Fibroblast of upper back skin (primary cell): ENCODE results near the gene GFAP.

Source experiments
- DNase-seq: peaks from one replicate; pipeline ENCODE4 v3.0.0-alpha.2; 2013

The GFAP gene

DNA sequence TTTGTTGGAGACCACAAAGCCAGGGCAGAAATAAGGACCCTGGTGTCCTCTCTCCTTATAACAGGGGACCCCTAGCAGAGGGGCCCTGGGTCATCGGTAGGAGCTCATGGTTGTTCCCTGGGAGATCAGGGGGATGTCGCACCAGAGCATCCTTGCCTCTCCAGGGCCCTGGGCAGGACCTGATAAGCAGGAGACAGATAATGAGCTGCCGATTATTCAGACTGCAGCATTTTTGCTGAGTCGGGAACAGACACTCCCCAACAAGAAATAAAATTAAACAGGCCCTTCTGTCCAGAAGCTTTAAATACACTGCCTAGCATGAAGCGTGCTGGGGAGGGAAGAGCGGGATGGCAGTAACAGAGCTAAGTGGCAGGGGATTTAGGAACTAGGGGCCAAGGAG is 15.4 kb upstream of the GFAP start:
- no peak for DNase-seq

DNA sequence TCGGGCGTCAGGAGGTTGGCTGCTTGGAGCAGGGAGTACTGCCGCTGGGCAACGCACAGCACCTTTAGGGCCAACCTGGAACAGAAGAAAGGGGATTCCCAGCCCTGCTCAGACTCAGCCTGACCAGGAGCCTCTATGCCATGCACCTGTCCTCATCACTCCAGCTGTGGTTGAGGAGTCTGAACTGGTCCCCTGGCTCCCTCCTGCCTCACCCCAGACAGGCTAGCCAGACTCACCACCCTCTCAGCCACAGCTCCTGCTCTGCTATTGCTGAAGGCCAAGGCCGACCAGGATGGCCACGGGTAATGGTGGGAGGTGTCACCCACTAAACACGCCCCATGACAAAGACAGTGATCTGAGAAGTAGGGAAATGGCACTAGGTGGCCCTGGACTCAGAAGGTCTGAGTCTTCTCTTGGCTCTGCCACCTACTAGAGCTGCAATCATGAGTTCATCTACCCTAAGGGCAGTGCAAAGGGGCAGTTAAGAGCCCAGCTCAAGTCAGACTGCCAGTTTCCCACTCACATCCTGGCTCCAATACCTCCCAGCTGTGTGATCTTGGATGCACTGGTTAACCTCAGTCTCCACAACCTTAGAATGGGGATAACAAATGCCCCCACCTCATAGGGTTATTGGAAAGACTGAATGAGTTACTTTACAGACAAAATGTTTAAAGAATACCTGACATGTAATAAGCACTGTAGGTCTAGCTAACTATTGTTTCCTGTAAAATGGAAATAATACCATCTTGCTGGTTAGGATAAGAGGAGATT is 13.8 kb upstream of the GFAP start:
- DNase-seq = no peak

DNA sequence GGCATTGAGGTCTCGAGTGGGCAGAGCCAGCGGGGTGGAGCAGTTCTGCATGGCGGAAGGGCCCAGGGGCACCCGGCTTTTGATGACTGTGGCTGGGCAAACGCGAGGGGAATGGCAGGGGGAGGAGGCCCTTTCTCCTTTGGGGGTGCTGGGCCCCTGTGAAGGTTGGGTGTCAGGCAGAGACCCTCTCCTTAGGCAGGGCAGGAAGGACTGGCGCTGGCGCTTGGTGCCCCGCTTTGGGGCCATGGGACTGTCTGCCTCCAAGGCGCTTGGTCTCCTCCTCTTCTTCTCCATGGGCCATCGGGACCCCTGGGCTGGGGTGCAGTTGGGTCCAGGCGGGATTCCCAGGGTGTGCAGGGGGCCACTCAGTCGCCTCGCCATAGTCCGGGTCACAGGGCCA is 12.8 kb upstream of the GFAP start:
- no peak for DNase-seq

GRCh38 chr17:44927696-44928095 is 12.4 kb upstream of the GFAP start:
- DNase-seq = no peak

- no peak for DNase-seq
These were observed 11.7 kb upstream of the GFAP start for GRCh38 chr17:44926821-44927525.

- DNase-seq = no peak
These were observed 10.7 kb upstream of the GFAP start for GRCh38 chr17:44925731-44926697.

DNA sequence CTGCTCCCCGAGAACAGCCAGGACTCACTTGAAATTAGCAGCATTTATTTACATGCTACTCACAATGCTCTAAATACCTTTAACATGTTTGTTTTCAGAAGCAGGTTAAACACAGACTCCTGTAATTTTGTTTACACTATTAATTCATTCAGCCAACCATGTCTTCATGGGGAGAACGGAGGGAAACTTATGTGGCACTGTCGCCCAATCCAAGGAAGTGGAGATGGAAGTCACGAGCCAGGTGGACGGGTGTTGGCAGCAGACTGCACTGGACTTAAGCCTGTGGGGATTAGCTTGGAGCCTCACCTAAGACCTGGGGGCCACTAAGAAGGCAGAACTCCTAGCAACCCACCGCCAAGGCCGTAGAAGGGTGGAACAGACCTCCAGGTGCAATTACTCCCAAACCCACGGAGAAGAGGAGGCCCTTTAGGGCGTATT is 8.8 kb upstream of the GFAP start:
- no peak for DNase-seq

GRCh38 chr17:44922746-44923470 is 7.6 kb upstream of the GFAP start:
- DNase-seq = no peak

DNA sequence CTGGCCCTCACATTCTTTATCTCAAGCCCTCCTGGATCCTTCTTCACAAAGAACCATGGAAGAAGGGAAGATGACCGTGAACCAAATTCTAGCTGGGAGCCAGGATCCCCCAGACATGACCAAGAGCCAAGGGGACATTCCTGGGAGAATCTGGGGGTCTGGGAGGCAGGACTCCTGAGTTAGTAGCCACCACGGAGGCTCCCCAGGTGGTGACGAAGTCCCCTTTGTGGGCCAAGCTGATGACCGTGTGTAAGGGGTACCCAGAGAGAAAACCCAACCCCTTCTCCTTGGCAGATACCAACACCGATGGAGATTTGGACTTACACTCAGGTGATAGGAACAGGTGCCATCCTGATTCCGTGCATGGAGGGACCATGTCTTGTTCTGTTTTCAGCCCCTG is 6.8 kb upstream of the GFAP start:
- DNase-seq = no peak

GRCh38 chr17:44921122-44921882 is 6.0 kb upstream of the GFAP start:
- DNase-seq = no peak

- no peak for DNase-seq
These were observed 5.3 kb upstream of the GFAP start for GRCh38 chr17:44920565-44920940.

GRCh38 chr17:44919885-44920564 is 4.7 kb upstream of the GFAP start:
- peak; percentile 77 for DNase-seq

GRCh38 chr17:44919411-44919810 is 4.1 kb upstream of the GFAP start:
- DNase-seq = no peak

- no peak for DNase-seq
These were observed 2.7 kb upstream of the GFAP start for GRCh38 chr17:44918006-44918405.

DNA sequence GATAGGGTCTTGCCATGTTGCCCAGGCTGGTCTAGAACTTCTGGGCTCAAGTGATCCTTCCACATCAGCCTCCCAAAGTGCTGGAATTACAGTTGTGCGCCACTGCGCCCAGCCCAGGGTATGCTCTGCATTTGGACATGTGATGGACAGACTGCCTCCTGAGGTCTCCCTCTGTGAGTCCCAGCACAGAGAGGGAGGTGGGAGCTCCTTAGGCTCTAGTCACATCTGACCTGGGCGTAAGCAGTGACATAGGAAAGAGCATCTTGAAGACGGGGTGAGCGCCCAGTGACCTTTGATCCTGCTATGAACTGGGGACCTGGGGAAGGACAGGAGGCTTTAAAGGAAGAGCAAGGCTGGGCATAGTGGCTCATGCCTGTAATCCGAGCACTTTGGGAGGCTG is 2.2 kb upstream of the GFAP start:
- DNase-seq = no peak

GRCh38 chr17:44916781-44917241 is 1.5 kb upstream of the GFAP start:
- DNase-seq = no peak

DNA sequence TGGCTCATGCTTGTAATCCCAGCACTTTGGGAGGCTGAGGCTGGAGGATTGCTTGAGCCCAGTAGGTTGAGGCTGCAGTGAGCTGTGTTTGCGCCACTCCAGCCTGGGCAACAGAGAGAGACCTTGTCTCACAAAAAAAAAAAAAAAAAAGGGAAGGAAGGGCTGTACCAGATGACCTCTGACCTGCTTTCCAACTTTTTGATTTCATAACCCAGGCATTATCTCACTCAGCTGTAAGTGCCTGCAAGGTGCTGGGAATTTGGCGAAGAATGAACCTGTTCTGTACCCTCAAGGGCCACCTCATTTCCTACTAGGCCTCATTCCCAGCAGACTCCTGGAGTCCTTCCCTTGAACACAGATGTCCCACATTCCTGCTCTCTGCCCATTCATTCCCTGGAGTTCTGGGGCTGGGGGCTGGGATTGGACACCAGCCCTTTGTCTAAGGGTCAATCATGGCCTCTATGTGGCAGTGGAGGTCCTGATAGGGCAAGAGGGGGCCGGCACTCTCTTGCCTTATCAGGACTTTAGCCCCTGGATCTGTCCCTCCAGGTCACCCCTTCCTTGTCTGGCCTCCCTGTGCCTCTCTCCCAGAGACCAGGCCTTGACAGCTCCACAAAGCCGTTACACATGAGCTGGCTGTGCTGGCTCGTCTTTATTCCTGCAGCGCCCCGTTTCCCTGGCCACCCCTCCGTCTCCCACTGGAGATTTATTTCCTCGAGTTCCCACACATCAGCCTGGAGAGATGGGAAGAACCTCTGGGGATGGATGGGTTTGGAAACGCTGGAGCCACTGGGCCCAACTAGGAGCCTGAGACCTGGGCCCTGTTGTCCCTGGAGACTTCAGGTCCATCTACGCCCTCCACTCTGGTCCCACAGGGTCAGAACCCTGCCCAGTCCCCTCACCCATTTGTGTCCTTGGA is 821 bp upstream of the GFAP start:
- no peak for DNase-seq

DNA sequence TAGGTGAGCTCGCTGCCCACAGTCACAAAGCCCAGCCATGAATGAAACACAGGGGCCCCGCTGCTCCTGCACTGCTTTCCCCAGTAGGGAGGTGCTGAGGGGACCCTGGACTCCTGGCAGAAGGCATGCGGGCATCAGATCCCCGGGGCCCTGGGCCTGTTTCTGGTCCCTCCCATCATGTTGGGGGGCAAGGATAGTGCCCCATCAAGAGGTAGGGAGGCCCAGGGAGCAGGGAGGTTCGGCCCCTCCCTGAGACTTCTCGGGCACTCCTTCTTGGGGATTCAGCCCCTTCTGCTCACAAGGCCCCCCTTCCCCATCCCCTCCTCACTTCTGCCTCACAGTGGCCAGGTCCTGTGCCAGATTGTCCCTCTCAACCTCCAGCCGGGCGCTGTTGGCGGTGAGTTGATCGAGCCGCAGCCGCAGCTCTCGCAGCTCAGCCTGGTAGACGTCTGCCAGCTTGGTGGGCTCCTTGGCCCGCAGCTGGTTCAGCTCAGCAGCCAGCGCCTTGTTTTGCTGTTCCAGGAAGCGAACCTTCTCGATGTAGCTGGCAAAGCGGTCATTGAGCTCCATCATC is 515 bp downstream of the GFAP start:
- no peak for DNase-seq

DNA sequence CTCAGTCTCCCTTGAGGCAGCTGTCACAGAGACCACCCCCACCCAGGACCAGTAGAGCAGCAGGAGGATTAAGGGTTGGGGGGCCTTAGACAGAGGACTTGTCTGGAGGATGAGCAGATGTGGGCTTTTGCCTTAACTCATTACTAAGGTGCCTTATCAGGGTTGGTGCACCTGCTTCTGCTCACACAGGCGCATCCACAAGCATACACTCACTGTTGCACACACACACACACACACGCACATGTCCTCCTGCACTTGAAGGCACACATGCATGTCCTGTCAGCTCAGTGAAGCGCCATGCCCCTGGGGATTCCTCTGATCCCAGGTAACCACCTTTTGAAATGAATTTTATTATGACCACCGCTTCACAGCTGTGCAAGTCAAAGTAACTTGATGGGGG is 1.2 kb downstream of the GFAP start:
- DNase-seq = no peak

DNA sequence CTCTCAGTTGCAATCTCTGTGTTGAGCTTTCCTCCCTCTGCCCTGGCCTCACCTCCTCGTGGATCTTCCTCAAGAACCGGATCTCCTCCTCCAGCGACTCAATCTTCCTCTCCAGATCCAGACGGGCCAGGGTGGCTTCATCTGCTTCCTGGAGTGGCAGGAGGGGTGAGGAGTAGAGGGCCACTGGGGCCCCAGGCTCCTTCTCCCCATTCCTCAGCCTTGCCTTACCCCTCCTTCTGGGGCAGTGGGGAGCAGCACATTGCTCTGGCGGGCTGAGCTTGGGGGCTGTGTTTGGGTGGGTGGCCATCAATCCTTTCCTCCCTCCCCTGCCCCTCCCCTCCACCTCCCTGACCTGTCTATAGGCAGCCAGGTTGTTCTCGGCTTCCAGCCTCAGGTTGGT is 1.6 kb downstream of the GFAP start:
- DNase-seq = no peak
